Panc1 (cell line): ENCODE data around the gene HSD17B2. TPM values are rescaled to one million over a fixed set of nuclear protein-coding genes. Genes with fewer than 3 reads are reported as not detected.
"Not testable (repeated sequence)": the region's sequence is repeated elsewhere in the genome, so short reads cannot be mapped to it uniquely, and the experiment has no call there.

Experiments used
- ATAC-seq: fragments of 200-7000 bp; cut with Tn5 transposase; 2 replicates; pipeline ENCODE4 v1.9.1; 2020; ENCODE audit warnings: mild to moderate bottlenecking, moderate library complexity
- BruUV-seq: library from RNA; stranded (reverse); fragments of 400-500 nt; replicated peaks from 2 replicates; lab custom pipeline; 2021; lab: Mats Ljungman, UMichigan
- CTCF ChIA-PET: fragments of 300-600 bp; sonication (Branson Sonifier 250); formaldehyde crosslinking; loops from one replicate; lab custom pipeline; 2022; ENCODE audit warnings: antibody characterized with exemption; lab: Charles Lee
- POLR2A ChIA-PET: fragments of 300-600 bp; sonication (Branson Sonifier 250); formaldehyde crosslinking; loops from one replicate; lab custom pipeline; 2022; ENCODE audit warnings: antibody characterized with exemption; lab: Charles Lee
- DNase-seq: peaks from one replicate; pipeline ENCODE4 v3.0.0-alpha.2; 2010; ENCODE audit warnings: low read depth, low spot score
- H3K27ac ChIP-seq: 2 replicates; pipeline ENCODE4 v1.5.1; 2011; ENCODE audit warnings: mild to moderate bottlenecking, low read length, inconsistent platforms
- H3K27me3 ChIP-seq: fragments of 200-500 bp; sonication (Bioruptor generic); 2 replicates; pipeline ENCODE4 v1.6.0; 2014; ENCODE audit warnings: low read length, inconsistent platforms; ENCODE audit not compliant: control insufficient read depth, insufficient read depth
- H3K36me3 ChIP-seq: fragments of 200-500 bp; sonication (Bioruptor generic); 2 replicates; pipeline ENCODE4 v1.5.1; 2014; ENCODE audit warnings: inconsistent platforms, mild to moderate bottlenecking, low read length, moderate library complexity; ENCODE audit not compliant: control insufficient read depth, insufficient read depth
- H3K4me1 ChIP-seq: 2 replicates; pipeline ENCODE4 v1.5.1; 2011; ENCODE audit warnings: inconsistent platforms, mild to moderate bottlenecking, low read length, moderate library complexity; ENCODE audit not compliant: control insufficient read depth, insufficient read depth
- H3K4me3 ChIP-seq, 2 experiments: 2 replicates each; pipeline ENCODE4 v1.5.1; 2011 to 2012; ENCODE audit warnings: low read depth in 2 of 2, low read length in 2 of 2, mild to moderate bottlenecking in 2 of 2, inconsistent platforms in 1 of 2, moderate library complexity in 1 of 2
- H3K9me3 ChIP-seq: fragments of 200-500 bp; sonication (Bioruptor generic); 2 replicates; pipeline ENCODE4 v1.5.1; 2014; ENCODE audit warnings: low read depth, mild to moderate bottlenecking, inconsistent platforms, low read length, moderate library complexity; ENCODE audit not compliant: control insufficient read depth, insufficient read depth
- POLR2AphosphoS5 ChIP-seq: IDR thresholded peaks from 2 replicates; pipeline ENCODE4 v1.6.1; 2012; ENCODE audit warnings: mild to moderate bottlenecking, low read depth, low read length, moderate library complexity
- SIN3A ChIP-seq: IDR thresholded peaks from 2 replicates; pipeline ENCODE4 v1.6.1; 2012; ENCODE audit warnings: low read depth, mild to moderate bottlenecking, low read length, moderate library complexity, borderline replicate concordance; ENCODE audit not compliant: insufficient read depth
- TCF7L2 ChIP-seq: IDR thresholded peaks from 2 replicates; pipeline ENCODE4 v1.6.1; 2011; ENCODE audit warnings: mild to moderate bottlenecking, low read depth, low read length, inconsistent platforms
- in situ Hi-C: cut with HindIII; loops from 2 replicates; pipeline ENCODE4 v1.10.0; 2016; ENCODE audit warnings: low sequenced_read_pairs, low pct_unique_long_range_greater_than_20kb
- intact Hi-C: fragments of 100-400 bp; cut with micrococcal nuclease; formaldehyde crosslinking; loops from one replicate; pipeline ENCODE4 v1.10.0; 2022; ENCODE audit not compliant: unreplicated experiment
- total RNA-seq: library from RNA; stranded (reverse); gene quantifications from one replicate; pipeline ENCODE4 v1.2.1, GENCODE V29; 2021; ENCODE audit not compliant: unreplicated experiment
- TF ChIP-seq, protein P1 (sequence below), 2 experiments: IDR thresholded peaks; 2 replicates each; pipeline ENCODE4 v1.6.1; 2011 to 2012; ENCODE audit warnings: low read depth in 2 of 2, control low read depth in 1 of 2, low read length in 1 of 2, mild to moderate bottlenecking in 1 of 2, moderate library complexity in 1 of 2; ENCODE audit not compliant: insufficient read depth in 1 of 2
- TF ChIP-seq, protein P2 (sequence below): fragments of 450-650 bp; IDR thresholded peaks from 2 replicates; pipeline ENCODE4 v1.5.1; 2017; ENCODE audit warnings: mild to moderate bottlenecking

The HSD17B2 gene
- total RNA-seq, 1 experiment from 2014 or later: 0.41 TPM

DNA sequence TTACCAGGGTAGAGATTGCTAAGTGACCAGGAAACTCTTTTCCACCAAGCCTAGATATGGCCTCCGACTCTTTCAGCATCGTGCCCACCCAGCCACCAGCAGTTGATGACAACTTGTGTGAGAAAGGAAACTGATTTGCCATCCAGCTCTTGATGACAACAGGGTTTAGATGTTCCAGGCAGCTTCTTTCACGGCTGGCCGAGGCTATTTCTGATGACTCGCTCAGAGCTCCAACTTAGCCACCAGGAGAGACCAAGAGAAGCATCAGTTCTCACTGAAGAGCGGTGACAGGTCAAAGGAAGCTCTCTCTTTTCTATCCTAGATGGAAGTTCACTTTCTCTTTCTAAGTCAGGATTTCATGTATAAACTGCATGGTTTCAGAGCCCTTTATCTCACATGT, 73.7 kb downstream of the HSD17B2 start:
- POLR2A ChIA-PET: no interaction called here
- no TSS peak for BruUV-seq
- H3K9me3 ChIP-seq: no peaks in the 10 kb centered on the region
- TF ChIP-seq POLR2AphosphoS5: no peak
- intact Hi-C loops (no loop called here), in situ Hi-C loops (no loop called here)
- H3K36me3 ChIP-seq: no peaks in the 10 kb centered on the region
- DNase-seq (no peak), ATAC-seq (no peak)
- no peak overlapping the region for H3K27ac ChIP-seq
- H3K4me1 ChIP-seq: no peaks in the 10 kb centered on the region
- CTCF ChIA-PET: no interaction called here
- H3K27me3 ChIP-seq: no peaks in the 10 kb centered on the region
- no peak overlapping the region for H3K4me3 ChIP-seq

DNA sequence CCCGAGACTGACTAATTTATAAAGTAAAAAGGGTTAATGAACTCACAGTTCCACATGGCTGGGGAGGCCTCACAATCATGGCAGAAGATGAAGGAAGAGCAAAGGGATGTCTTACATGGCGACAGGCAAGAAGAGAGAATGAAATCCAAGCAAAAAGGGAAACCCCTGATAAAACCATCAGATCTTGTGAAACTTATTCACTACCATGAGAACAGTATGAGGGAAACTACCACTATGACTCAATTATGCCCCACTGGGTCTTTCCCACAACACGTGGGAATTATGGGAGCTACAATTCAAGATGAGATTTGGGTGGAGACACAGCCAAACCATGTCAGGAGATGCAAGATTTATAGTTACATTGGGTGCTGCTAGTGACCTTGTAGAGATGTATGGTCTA, 74.2 kb downstream of the HSD17B2 start:
- DNase-seq, H3K27me3 ChIP-seq, H3K36me3 ChIP-seq, CTCF ChIA-PET, H3K4me1 ChIP-seq, H3K9me3 ChIP-seq, intact Hi-C loops, H3K27ac ChIP-seq, ATAC-seq, in situ Hi-C loops, H3K4me3 ChIP-seq, POLR2A ChIA-PET, BruUV-seq: not testable (repeated sequence)

DNA sequence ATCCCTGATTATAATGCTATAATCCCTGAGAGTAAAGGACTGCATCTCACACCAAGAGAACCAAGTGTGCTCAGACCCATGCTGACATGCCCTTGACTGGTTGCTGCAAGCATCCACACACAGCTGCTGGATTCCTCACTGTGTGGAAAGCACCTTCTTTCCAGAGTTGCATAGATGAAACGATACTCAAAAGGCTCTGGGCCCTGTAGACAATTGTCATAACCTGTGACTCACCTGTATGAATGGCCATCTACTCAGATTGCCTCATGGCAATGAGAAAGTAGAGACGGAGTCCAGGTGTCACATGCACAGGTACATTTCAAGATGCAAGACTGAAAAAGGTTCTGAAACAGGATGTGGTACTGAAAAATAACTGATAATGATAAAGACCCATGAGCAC, 76.9 kb downstream of the HSD17B2 start:
- in situ Hi-C loops (no loop called here), intact Hi-C loops (no loop called here)
- no TSS peak for BruUV-seq
- Histone ChIP-seq H3K4me3 (no peak overlapping the region), H3K9me3 (no peaks in the 10 kb centered on the region), H3K4me1 (no peaks in the 10 kb centered on the region), H3K27ac (no peak overlapping the region), H3K36me3 (no peaks in the 10 kb centered on the region), H3K27me3 (no peaks in the 10 kb centered on the region)
- TF ChIP-seq TCF7L2: no peak
- no peak for TF ChIP-seq SIN3A
- TF ChIP-seq, protein P1, sequence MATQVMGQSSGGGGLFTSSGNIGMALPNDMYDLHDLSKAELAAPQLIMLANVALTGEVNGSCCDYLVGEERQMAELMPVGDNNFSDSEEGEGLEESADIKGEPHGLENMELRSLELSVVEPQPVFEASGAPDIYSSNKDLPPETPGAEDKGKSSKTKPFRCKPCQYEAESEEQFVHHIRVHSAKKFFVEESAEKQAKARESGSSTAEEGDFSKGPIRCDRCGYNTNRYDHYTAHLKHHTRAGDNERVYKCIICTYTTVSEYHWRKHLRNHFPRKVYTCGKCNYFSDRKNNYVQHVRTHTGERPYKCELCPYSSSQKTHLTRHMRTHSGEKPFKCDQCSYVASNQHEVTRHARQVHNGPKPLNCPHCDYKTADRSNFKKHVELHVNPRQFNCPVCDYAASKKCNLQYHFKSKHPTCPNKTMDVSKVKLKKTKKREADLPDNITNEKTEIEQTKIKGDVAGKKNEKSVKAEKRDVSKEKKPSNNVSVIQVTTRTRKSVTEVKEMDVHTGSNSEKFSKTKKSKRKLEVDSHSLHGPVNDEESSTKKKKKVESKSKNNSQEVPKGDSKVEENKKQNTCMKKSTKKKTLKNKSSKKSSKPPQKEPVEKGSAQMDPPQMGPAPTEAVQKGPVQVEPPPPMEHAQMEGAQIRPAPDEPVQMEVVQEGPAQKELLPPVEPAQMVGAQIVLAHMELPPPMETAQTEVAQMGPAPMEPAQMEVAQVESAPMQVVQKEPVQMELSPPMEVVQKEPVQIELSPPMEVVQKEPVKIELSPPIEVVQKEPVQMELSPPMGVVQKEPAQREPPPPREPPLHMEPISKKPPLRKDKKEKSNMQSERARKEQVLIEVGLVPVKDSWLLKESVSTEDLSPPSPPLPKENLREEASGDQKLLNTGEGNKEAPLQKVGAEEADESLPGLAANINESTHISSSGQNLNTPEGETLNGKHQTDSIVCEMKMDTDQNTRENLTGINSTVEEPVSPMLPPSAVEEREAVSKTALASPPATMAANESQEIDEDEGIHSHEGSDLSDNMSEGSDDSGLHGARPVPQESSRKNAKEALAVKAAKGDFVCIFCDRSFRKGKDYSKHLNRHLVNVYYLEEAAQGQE (IDR thresholded peaks at IDR 0.05; ENCODE audit: insufficient read depth in 1 of 2, low read depth in 2 of 2, low read length in 1 of 2): no peak
- TF ChIP-seq, protein P2, sequence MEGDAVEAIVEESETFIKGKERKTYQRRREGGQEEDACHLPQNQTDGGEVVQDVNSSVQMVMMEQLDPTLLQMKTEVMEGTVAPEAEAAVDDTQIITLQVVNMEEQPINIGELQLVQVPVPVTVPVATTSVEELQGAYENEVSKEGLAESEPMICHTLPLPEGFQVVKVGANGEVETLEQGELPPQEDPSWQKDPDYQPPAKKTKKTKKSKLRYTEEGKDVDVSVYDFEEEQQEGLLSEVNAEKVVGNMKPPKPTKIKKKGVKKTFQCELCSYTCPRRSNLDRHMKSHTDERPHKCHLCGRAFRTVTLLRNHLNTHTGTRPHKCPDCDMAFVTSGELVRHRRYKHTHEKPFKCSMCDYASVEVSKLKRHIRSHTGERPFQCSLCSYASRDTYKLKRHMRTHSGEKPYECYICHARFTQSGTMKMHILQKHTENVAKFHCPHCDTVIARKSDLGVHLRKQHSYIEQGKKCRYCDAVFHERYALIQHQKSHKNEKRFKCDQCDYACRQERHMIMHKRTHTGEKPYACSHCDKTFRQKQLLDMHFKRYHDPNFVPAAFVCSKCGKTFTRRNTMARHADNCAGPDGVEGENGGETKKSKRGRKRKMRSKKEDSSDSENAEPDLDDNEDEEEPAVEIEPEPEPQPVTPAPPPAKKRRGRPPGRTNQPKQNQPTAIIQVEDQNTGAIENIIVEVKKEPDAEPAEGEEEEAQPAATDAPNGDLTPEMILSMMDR: no peak
- TF ChIP-seq POLR2AphosphoS5: no peak
- DNase-seq (no peak), ATAC-seq (no peak)
- CTCF ChIA-PET: no interaction called here
- POLR2A ChIA-PET: no interaction called here
